ENCODE data around the gene PTPRZ1.

Gene PTPRZ1

DNA sequence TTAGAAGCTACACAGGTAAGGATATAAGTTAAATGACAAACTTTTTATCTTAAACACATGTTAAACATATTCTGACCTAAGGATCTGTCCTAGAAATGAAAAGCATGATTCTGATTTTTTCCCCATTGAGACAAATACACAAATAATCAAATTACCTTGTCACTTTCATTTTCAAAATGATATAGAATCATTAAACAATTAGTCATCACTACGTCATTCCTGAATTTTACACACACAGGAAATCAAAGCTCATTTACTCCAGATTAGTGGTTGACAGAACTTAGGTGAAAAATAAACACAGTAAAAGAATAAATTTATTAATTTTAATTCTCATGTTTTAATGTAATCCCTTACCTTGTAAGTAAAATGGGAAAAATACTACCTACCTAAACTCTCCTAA, 182.1 kb downstream of the PTPRZ1 start:
- no peak for DNase-seq (ENCODE audit: low read depth)

DNA sequence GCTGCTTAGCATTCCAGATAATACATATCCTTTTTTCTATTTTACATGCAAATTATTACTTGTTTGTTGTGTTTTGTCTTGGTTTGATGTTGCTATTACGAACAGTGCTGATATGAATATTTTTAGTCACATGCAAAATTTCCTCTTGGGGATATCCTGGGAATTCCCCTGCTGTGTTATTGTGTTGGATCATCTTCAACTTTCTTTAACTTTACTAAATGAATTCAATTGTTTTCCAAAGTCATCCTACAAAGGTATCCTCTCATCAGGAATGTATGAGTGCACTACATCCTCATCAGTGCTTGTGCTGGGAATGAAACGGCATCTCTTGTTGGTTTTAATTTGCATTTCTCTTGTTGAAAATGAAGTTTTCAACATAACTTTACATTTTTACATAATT, 184.0 kb downstream of the PTPRZ1 start:
- no peak for DNase-seq (ENCODE audit: low read depth)

DNA sequence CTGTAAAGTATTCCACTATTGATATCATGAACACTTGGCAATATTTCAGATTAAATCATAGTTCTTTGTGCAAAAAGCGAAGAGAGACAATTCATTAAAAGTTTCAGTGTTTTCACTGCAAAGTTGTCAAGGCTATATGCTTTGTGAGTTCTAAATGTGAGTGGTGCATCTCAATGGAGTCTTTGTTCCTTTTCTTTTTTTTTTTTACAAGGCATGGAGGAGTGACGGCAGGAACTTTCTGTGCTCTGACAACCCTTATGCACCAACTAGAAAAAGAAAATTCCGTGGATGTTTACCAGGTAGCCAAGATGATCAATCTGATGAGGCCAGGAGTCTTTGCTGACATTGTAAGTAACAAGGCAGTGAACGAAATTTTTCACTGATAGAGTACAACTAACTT, 186.6 kb downstream of the PTPRZ1 start:
- no peak for DNase-seq (ENCODE audit: low read depth)

DNA sequence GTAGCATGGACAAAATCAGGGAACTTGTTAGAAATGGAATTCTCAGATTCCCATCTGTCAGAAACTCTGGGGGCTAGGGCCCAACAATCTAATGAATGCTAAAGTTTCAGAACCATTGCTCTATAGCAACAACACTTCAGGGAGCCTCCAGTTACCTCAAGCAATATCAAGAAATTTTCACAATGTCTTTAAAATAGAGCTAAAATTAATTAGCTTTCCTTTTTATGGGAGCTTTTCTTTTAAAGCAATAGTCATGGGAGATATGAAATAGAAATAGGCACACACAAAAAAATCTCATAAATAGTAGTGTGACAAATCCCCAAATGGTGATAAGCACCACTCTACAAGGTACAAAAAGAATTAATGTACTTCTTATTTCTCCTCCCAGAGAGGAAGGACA, 190.2 kb downstream of the PTPRZ1 start:
- no peak for DNase-seq (ENCODE audit: low read depth)

DNA sequence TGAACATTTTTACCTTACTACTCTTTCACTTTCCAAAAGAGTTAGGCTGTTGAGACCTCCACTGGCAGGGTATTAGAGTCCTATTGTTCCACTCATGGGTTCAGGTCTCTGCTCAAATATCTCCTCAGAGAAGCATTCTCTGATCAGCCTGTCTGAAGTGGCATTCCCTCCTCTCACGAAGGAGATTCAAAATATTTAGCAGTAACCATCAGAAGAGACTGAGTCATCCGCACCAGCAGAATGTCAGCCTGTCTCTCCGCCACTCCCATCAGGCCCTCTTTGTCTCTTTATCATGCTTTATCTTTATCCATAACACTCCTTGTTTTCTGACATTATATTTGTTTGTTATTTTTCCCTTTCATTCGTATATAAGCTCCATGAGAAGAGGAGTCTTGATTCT, 192.0 kb downstream of the PTPRZ1 start:
- no peak for DNase-seq (ENCODE audit: low read depth)

DNA sequence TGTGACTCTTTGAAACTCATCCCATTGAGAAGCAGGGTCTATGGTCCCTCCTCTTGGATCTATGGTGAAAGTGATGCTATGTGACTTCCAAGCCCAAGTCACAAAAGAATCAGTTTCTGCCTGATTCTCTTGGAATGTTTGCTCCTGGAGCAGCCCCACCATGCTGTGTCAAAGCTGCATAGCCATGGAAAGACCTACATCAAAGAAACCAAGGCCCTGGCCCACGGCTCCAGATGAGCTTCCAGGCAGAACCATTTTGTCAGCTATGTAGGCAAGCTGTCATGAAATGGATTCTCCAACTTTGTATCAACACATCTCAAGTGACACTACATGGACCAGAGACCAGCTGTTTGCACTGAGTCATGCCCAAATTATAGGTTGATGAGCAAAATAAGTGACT, 194.1 kb downstream of the PTPRZ1 start:
- DNase-seq (ENCODE audit: low read depth), result no peak

DNA sequence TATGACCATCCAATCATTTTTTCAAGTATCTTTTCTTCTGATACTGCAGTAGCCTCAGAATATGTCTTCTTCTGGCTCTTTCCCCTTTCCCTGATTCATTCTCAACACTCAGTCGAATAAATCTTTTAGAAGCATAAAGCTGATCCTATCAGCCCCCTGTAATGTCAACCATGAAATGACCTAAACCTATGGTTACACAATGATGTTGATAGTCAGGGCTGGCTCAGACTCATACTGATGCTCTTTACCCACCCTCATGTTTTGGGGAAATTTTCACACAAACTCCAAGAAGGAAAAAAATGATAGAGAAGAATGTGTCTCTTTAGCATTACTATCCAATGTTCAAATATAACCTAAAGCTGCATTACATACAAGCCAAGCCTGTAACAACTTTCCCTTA, 195.1 kb downstream of the PTPRZ1 start:
- no peak for DNase-seq (ENCODE audit: low read depth)

DNA sequence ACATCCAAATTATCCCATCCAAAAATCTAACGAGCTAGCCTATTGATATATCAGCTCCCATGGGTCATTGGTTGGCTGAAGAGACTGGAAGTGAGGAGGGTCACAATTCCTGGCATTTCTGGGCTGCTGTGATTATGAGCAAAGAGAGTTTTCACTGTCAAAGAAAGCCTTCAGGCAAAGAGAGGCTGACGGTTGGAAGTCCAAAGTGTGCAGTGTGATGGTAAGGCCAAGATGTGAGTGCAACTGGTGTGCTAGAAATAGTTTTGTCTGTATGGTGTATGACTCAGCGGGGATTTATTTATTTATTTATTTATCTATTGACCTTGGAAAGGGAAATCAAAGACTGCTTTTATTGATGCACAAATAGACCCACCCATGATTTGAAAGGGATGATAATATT, 196.0 kb downstream of the PTPRZ1 start:
- no peak for DNase-seq (ENCODE audit: low read depth)

DNA sequence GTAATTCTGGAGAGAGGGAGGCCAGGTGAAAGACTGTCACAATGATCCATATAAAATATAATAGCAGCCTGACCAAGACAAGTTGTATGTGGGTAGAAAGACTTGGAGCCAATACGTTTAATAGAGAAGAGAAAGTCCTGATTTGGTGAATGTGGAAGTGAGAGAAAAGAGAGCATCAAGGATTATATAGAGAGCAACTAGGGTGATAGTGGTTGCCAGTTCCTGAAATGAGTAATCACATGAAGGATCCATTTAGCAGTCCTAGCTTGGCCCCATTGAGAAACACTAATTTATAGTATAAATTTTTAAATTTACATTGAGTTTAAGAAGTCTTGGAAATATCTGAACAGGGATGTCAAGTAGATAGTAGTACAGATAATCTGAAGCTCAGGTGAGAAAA, 197.1 kb downstream of the PTPRZ1 start:
- DNase-seq (ENCODE audit: low read depth), result no peak

DNA sequence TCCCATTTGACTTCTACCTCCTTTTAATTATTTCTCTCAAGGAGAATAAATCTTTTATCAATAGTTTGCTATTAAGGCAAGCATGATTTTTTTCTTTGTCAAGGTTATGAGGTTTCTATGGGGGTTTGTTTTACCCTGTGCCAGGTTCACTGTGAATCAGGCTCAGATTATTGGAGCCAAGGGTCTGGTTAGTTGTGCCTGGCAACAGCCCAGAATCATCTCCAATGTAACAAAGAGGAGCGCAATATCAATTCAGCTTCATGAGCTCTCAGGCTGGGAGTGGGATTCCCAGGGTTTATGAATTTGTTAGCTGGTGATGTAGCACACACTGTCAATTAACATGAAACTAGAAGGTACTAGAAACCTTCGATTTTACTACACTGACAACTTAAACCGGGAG, 197.9 kb downstream of the PTPRZ1 start:
- no peak for DNase-seq (ENCODE audit: low read depth)

DNA sequence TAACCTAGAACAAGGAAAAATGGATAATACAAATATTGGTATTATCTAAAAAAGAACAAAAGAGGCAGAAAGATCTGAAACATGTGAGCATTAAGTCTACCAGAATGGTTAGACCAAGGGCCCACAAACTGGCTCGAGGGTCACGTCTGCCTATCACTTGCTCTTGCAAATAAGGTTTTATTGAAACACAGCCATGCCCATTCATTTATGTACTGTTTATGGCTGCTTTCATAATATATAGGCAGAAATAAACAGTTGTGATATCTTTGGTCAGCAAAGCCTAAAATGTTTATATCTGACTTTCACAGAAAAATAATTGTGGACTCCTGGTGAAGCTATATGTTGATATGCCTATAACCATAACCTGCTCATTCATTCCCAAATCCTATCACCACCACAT, 199.3 kb downstream of the PTPRZ1 start:
- DNase-seq (ENCODE audit: low read depth), result no peak

DNA sequence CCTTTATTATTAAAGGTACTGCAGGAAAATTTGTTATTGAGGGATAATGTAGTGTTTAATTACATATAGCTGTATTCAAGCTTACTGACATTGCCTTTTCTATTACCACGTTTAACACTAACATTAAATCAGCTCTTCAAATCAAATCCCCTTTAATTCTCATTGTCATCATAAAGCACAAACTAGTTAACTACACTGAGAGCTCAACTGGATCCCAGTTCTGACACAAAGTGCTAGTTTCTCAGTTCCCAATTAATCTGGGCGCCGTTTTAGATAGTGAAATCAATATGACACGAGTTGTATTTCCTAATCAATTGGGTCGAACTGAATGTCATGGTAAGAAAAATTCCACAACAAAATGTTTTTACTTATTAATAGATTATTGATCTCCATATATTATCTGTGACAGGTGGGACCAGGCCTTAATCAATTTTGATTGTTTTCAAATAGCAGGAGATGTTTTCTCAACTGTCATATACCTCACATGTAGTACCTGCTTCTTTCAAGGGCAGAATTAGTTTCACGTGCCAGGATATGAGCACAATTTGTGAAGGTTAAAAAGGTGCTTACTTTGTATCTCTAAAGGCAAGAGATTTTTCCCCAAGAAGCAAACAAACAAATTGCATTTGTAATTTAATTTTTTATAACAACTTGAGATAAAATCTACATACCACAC, 200.1 kb downstream of the PTPRZ1 start:
- DNase-seq (ENCODE audit: low read depth), result no peak

DNA sequence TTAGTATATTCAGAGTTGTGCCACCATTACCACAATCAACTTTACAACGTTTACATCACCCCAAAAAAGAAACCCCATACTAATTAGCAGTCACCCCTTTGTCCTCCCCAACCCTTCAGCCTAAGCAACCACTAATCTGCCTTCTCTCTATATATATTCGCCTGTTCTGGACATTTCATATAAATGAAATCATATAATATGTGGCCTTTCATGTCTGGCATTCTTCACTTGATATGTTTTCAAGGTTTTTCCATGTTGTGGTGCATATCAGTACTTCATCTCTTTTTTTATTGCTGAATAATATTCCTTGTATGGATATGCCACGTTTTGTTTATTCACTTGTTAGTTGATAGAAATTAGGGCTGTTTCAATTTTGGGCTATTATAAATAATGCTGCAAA, 200.7 kb downstream of the PTPRZ1 start:
- no peak for DNase-seq (ENCODE audit: low read depth)

DNA sequence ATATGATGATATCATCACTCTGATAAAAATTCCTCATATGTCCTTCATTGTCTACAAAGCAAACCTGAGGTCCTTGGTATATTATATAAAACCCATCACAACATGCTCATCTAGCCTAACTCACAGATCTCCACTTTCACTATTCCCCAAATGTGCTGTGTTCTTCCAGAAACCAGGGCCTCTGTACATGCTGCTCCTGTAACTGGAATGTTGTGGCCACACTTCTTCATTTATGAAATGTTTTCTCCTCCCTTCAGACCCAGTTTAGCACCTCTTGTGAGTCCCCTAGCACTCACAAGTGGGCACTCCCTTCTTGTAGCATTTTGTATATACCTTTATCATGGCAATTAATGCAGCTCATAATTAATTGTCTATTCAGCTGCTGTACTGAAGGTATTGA, 209.2 kb downstream of the PTPRZ1 start:
- no peak for DNase-seq (ENCODE audit: low read depth)

DNA sequence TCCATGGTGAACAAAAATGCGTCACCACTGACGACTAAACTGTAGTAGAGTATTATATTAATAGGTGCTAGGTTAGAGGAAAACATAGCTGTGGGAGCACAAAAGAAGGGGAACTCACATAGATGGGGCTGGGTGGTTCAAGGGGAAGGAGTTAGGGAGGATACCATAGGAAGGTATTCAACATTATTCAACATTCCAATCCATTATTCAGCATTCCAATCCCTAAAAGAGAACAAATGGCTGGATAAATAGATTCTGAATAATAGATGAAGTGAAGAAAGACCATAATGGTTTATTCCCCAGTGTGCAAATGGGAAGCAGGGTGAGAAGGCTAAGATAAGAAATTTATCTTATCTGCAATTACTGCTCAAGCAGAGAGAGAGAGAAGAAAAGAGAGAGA, 209.7 kb downstream of the PTPRZ1 start:
- DNase-seq (ENCODE audit: low read depth), result no peak

DNA sequence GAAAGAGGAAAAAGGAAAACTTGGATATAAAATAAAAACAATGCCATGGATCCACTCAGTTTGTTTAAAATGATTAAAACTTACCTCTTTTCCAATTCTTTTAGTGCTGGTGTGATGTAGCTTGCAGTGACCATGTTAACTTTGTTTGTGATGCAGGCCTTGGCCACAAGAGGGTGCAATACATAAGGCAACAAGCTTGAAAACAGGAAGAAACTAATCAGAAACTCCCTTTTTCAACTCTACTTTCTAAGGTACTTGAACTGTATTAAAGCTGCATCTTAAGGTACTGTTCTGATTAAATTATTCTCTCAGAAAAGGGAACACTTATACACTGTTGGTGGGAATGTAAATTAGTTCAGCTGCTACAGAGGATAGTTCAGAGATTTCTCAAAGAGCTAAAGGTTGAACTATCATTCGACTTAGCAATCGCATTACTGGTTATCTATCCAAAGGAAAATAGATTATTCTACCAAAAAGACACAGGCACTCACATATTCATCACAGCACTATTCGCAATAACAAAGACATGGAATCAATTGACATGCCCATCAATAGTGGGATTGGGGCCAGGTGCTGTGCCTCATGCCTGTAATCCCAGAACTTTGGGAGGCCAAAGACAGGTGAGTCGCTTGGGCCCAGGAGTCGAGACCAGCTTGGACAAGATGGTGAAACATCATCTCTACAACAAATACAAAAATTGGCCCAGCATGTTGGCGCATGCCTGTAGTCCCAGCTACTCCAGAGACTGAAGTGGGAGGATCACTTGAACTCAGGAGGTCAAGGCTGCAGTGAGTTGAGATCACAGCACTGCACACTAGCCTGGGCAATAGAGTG, 220.2 kb downstream of the PTPRZ1 start:
- peak; percentile 28 for DNase-seq (ENCODE audit: low read depth)

DNA sequence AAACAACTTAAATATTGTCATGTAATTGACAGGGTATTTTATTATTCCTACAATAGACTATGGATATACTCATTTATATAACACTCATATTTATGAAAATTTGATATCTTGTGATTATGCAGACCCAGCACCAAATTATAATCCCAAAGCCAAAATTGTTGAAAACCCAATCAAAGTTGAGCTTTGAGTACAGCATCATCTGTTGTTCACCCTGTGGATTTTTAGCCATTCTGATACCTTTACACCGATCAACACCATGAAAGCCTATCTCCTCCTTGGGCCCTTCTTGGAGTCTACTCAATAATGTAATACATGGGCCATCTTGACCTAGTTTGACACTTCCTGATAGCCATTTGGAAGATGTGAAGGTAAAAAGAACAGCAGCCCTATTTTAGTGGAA, 221.6 kb downstream of the PTPRZ1 start:
- no peak for DNase-seq (ENCODE audit: low read depth)

DNA sequence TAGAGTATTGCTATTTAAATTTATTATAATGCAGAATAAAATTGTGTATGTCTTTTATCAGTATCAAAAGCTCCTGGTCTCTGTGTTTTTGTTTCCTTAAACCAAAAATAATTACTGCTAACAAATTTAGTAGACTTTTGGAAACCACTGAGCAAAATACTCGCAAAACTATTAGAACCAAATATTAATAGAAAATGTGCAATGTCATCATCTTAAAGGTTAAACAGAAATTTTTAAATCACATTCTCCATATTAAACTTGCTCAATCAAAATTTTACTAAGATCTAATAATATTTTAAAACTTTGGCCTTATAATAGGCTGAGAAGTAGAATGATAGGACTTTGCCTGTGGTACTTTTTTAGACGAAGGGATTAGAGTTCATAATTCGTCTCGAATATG, 222.7 kb downstream of the PTPRZ1 start:
- DNase-seq (ENCODE audit: low read depth), result no peak

DNA sequence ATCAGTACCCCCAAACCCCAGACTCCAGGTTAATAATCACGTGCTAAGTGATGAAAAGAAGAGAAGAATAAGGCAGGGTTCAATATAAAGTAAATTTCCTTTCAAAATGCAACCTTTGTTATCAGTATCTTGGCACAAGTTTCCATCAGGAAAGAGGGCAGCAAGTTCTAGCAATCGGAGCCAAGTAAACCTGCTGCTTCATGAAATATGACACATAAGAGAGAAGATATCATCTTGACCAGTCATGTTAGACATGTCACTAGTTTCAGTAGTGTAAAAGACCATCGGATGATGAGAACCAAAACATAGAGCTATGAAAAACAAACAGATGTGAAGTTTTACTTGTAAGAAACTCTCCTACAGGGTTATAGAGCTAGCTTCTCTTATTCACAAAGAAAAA, 227.1 kb downstream of the PTPRZ1 start:
- DNase-seq (ENCODE audit: low read depth), result no peak

DNA sequence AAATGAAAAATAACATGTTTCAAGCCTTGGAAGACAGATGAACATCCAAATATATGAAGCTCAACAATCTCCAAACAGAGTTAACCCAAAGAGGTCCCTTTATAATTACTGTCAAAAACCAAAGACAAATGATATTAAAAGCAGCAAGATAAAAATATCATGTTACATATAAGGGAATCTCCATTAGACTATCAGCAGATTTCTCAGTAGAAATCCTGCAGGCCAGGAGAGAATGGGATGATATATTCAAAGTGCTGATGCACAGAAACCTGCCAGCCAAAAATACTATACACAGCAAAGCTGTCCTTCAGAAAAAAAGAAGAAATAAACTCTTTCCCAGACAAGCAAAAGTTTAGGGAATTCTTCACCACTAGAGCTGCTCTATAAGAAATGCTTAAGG, 230.1 kb downstream of the PTPRZ1 start:
- DNase-seq (ENCODE audit: low read depth), result no peak
